ENCODE measurements around the gene C3orf33.

DNA sequence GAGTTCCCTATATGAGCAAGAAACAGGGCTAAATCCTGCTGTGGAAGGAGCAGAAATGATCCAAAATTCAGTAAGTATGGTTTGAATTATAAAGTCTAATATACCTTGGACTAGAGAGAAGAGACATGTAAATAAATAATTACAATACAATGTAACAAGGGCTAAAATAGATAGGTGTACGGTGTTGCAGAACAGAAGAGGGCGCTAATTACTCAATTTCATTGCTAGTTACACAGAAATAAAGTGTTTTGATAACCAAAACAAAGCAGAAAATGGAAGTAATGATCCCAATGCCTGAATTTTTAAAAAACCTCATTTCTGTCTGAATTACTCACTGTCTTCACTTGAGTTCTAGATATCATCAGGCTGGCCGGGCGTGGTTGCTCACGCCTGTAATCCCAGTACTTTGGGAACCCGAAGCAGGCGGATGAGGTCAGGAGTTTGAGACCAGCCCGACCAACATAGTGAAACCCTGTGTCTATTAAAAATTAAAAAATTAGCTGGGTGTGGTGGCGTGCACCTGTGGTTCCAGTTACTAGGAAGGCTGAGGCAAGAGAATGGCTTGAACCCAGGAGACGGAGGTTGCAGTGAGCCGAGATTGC lies 52.9 kb downstream of the C3orf33 start:
- no peak for TF ChIP-seq POLR2AphosphoS5 (IDR thresholded peaks at IDR 0.05)
- no peak for TF ChIP-seq POLR2A (IDR thresholded peaks at IDR 0.05)

Data from gastroesophageal sphincter (tissue), 2 donors.